GM12878 (cell line): ENCODE data around the gene LRRN2. TPM values are rescaled to one million over a fixed set of nuclear protein-coding genes. Genes with fewer than 3 reads are reported as not detected.

ENCODE experiments used
- ATAC-seq: fragments of 200-7000 bp; cut with Tn5 transposase; 3 replicates; pipeline ENCODE4 v1.9.1; 2020; ENCODE audit warnings: mild to moderate bottlenecking, moderate library complexity
- BruUV-seq: library from RNA; stranded (reverse); fragments of 400-500 nt; replicated peaks from 2 replicates; lab custom pipeline; 2021; lab: Mats Ljungman, UMichigan
- CTCF ChIA-PET: fragments of 300-600 bp; sonication (Branson Sonifier 250); formaldehyde crosslinking; extraction: SDS; loops from one replicate; lab custom pipeline; 2021; ENCODE audit warnings: inconsistent platforms; lab: Yijun Ruan, JAX
- POLR2A ChIA-PET: fragments of 350-600 bp; formaldehyde crosslinking; extraction: SDS; loops from one replicate; lab custom pipeline; 2021; ENCODE audit warnings: inconsistent platforms; lab: Charles Lee
- RAD21 ChIA-PET: fragments of 300-600 bp; sonication (Branson Sonifier 250); formaldehyde crosslinking; loops from one replicate; lab custom pipeline; 2023; ENCODE audit warnings: antibody characterized with exemption; ENCODE audit not compliant: unreplicated experiment; lab: Charles Lee
- SMC1A ChIA-PET: fragments of 300-600 bp; sonication (Branson Sonifier 250); formaldehyde crosslinking; loops from one replicate; lab custom pipeline; 2023; ENCODE audit not compliant: unreplicated experiment, uncharacterized antibody; lab: Charles Lee
- DNase-seq: peaks from one replicate; pipeline ENCODE4 v3.0.0-alpha.2; 2011; ENCODE audit warnings: low read depth, low spot score
- FAIRE-seq: peaks from 3 replicates; lab custom pipeline; 2011; peaks lifted over from hg19 to GRCh38; lab: Jason Lieb, UNC
- H2AFZ ChIP-seq: 2 replicates; pipeline ENCODE4 v1.6.0; 2011; ENCODE audit warnings: low read depth, low read length, control low read depth; ENCODE audit not compliant: control insufficient read depth
- H3K27ac ChIP-seq: 2 replicates; pipeline ENCODE4 v1.5.1; 2011; ENCODE audit warnings: control low read depth; ENCODE audit not compliant: control insufficient read depth, insufficient read depth
- H3K27me3 ChIP-seq, 2 experiments: replicated peaks in 1 of 2; 2 replicates each; pipeline versions ENCODE4 v1.6.0 to v1.6.1; 2011; ENCODE audit warnings: low read length in 1 of 2; ENCODE audit not compliant: control insufficient read depth in 2 of 2, insufficient read depth in 2 of 2
- H3K36me3 ChIP-seq, 2 experiments: 2 replicates each; pipeline ENCODE4 v1.5.1; 2011; ENCODE audit warnings: low read length in 1 of 2; ENCODE audit not compliant: control insufficient read depth in 2 of 2, insufficient read depth in 2 of 2
- H3K4me1 ChIP-seq: 2 replicates; pipeline ENCODE4 v1.6.1; 2011; ENCODE audit warnings: mild to moderate bottlenecking, low read length, moderate library complexity, mixed read lengths; ENCODE audit not compliant: control insufficient read depth, insufficient read depth
- H3K4me2 ChIP-seq: 2 replicates; pipeline ENCODE4 v1.6.0; 2011; ENCODE audit warnings: control low read depth; ENCODE audit not compliant: control insufficient read depth, insufficient read depth
- H3K4me3 ChIP-seq: fragments of 200-600 bp; sonication (generic); 2 replicates; pipeline ENCODE4 v1.5.1; 2016
- H3K79me2 ChIP-seq: 2 replicates; pipeline ENCODE4 v1.6.0; 2011; ENCODE audit warnings: low read length; ENCODE audit not compliant: control insufficient read depth, insufficient read depth
- H3K9ac ChIP-seq: 2 replicates; pipeline ENCODE4 v1.8.0; 2011; ENCODE audit warnings: low read length, control low read depth, mixed read lengths; ENCODE audit not compliant: control insufficient read depth, insufficient read depth
- H3K9me3 ChIP-seq: replicated peaks from 3 replicates; pipeline ENCODE4 v1.5.1; 2011; ENCODE audit warnings: mild to moderate bottlenecking, low read length; ENCODE audit not compliant: control insufficient read depth, insufficient read depth
- H4K20me1 ChIP-seq: 2 replicates; pipeline ENCODE4 v1.6.0; 2011; ENCODE audit not compliant: control insufficient read depth, insufficient read depth
- CHD1 ChIP-seq: IDR thresholded peaks from 2 replicates; pipeline ENCODE4 v1.6.1; 2012; ENCODE audit warnings: low read depth, low read length, improper control_type of control experiment
- ETV6 ChIP-seq, 2 experiments: fragments of 450-650 bp in 1 of 2; IDR thresholded peaks in 1 of 2; conservative IDR thresholded peaks in 1 of 2; 2 replicates each; pipeline ENCODE4 v1.6.1; 2014; ENCODE audit warnings: antibody characterized with exemption in 1 of 2, borderline replicate concordance in 1 of 2, low read depth in 1 of 2, mild to moderate bottlenecking in 1 of 2, moderate library complexity in 1 of 2
- JUNB ChIP-seq: IDR thresholded peaks from 2 replicates; pipeline ENCODE4 v1.6.1; 2016; ENCODE audit warnings: antibody characterized with exemption, mild to moderate bottlenecking
- KAT2A ChIP-seq: conservative IDR thresholded peaks from 2 replicates; pipeline ENCODE4 v1.6.1; 2011; ENCODE audit warnings: low read depth, low read length; ENCODE audit not compliant: control insufficient read depth
- MYC ChIP-seq: IDR thresholded peaks from 2 replicates; pipeline ENCODE4 v1.6.1; 2011; ENCODE audit warnings: mild to moderate bottlenecking, low read length, moderate library complexity, inconsistent platforms; ENCODE audit not compliant: insufficient read depth, insufficient replicate concordance, insufficient read length, severe bottlenecking
- NR2C2 ChIP-seq: IDR thresholded peaks from 2 replicates; pipeline ENCODE4 v1.6.1; 2011; ENCODE audit warnings: borderline replicate concordance, low read depth; ENCODE audit not compliant: control insufficient read depth, insufficient read length
- NR2F1 ChIP-seq: fragments of 450-650 bp; conservative IDR thresholded peaks from 2 replicates; pipeline ENCODE4 v1.6.1; 2017; ENCODE audit warnings: mild to moderate bottlenecking
- RCOR1 ChIP-seq: conservative IDR thresholded peaks from 2 replicates; pipeline ENCODE4 v1.6.1; 2012; ENCODE audit warnings: low read depth, low read length, improper control_type of control experiment
- RFX5 ChIP-seq: IDR thresholded peaks from 2 replicates; pipeline ENCODE4 v1.6.1; 2011; ENCODE audit warnings: low read depth, low read length, improper control_type of control experiment
- SMAD1 ChIP-seq: fragments of 450-650 bp; IDR thresholded peaks from 2 replicates; pipeline ENCODE4 v1.6.1; 2018; ENCODE audit warnings: mild to moderate bottlenecking, low read depth; ENCODE audit not compliant: partially characterized antibody
- SREBF1 ChIP-seq: IDR thresholded peaks from 2 replicates; pipeline ENCODE4 v1.6.1; 2012; ENCODE audit warnings: mild to moderate bottlenecking, low read length
- TCF12 ChIP-seq: IDR thresholded peaks from 2 replicates; pipeline ENCODE4 v1.6.1; 2011; ENCODE audit warnings: low read depth, mild to moderate bottlenecking, low read length
- ZNF217 ChIP-seq: fragments of 450-650 bp; IDR thresholded peaks from 2 replicates; pipeline ENCODE4 v1.6.1; 2017; ENCODE audit warnings: antibody characterized with exemption, mild to moderate bottlenecking
- ZZZ3 ChIP-seq: IDR thresholded peaks from 2 replicates; pipeline ENCODE4 v1.6.1; 2011; ENCODE audit warnings: low read depth; ENCODE audit not compliant: control insufficient read depth, insufficient read length
- WGBS: methylation state at CpG from one replicate; pipeline ENCODE4 v1.1.6; 2016; ENCODE audit warnings: low lambda C conversion rate; ENCODE audit not compliant: insufficient replicate concordance, insufficient coverage; ENCODE audit errors: missing lambda C conversion rate; 5-methylcytosine and 5-hydroxymethylcytosine counted together
- in situ Hi-C: fragments of 300-500 bp; cut with MboI; formaldehyde crosslinking; loops from 9 replicates; pipeline ENCODE4 v1.14.3; 2018; ENCODE audit warnings: mixed read lengths
- intact Hi-C: fragments of 100-400 bp; cut with micrococcal nuclease; formaldehyde crosslinking; loops from one replicate; pipeline ENCODE4 v1.14.2; 2022; ENCODE audit not compliant: unreplicated experiment
- polyA plus RNA-seq, 11 experiments: library from polyadenylated mRNA; depleted of rRNA in 4 of 11; unstranded in 6 of 11; stranded (reverse) in 5 of 11; fragments of >200 nt; fragmentation: Nextera tagmentation in 4 of 11; fragmentation: Illumina TruSeq in 1 of 11; extraction: Ambion mirVana in 4 of 11; extraction: Trizol in 1 of 11; gene quantifications; 1 replicate in 1 of 11; 2 replicates in 10 of 11; pipeline versions ENCODE4 v1.2.1 to v1.2.3, GENCODE V29; 2011 to 2016; ENCODE audit warnings: inconsistent platforms in 2 of 11, missing spikeins in 2 of 11, low read depth in 1 of 11
- total RNA-seq, 4 experiments: library from RNA; depleted of rRNA in 3 of 4; stranded (reverse); fragments of >200 nt in 3 of 4; fragmentation: Illumina TruSeq in 1 of 4; extraction: Trizol in 1 of 4; gene quantifications; 2 replicates each; pipeline versions ENCODE4 v1.2.1 to v1.2.3, GENCODE V29; 2013 to 2021
- TF ChIP-seq, protein P1 (sequence below): fragments of 450-650 bp; IDR thresholded peaks from 2 replicates; pipeline ENCODE4 v1.6.1; 2014; ENCODE audit warnings: mild to moderate bottlenecking
- TF ChIP-seq, protein P2 (sequence below): IDR thresholded peaks from 2 replicates; pipeline ENCODE4 v1.6.1; 2012; ENCODE audit warnings: low read length, inconsistent platforms

Gene LRRN2
- total and polyA plus RNA-seq, 10 of the 15 experiments (the other 5 are each of a cell fraction or from before 2014, with no cell fraction given): not detected

- Histone ChIP-seq H3K27me3 (peaks cover 0 to 2% of the 10 kb centered on the region in 2 experiments; a peak in 1 of 4 replicates), H3K36me3 (no peaks in the 10 kb centered on the region), H3K4me2 (no peak overlapping the region), H2AFZ (no peak overlapping the region), H3K4me3 (no peak overlapping the region), H3K27ac (no peak overlapping the region), H3K79me2 (no peaks in the 10 kb centered on the region), H4K20me1 (no peaks in the 10 kb centered on the region), H3K4me1 (no peaks in the 10 kb centered on the region), H3K9me3 (no peaks in the 10 kb centered on the region), H3K9ac (no peak overlapping the region)
- intact Hi-C loops (no loop called here), in situ Hi-C loops (no loop called here)
- RAD21 ChIA-PET: no interaction called here
- TF ChIP-seq SMAD1 (no peak), MYC (no peak)
- TF ChIP-seq, protein P1, sequence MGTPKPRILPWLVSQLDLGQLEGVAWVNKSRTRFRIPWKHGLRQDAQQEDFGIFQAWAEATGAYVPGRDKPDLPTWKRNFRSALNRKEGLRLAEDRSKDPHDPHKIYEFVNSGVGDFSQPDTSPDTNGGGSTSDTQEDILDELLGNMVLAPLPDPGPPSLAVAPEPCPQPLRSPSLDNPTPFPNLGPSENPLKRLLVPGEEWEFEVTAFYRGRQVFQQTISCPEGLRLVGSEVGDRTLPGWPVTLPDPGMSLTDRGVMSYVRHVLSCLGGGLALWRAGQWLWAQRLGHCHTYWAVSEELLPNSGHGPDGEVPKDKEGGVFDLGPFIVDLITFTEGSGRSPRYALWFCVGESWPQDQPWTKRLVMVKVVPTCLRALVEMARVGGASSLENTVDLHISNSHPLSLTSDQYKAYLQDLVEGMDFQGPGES: no peak
- POLR2A ChIA-PET: no interaction called here
- ATAC-seq (no peak), DNase-seq (no peak), FAIRE-seq (no peak)
- SMC1A ChIA-PET: no interaction called here
- BruUV-seq: no TSS peak
- WGBS: 18% methylated on average over 3 of the region's 3 CpGs
- CTCF ChIA-PET: interaction anchor here (0.6 to 1.0 kb wide), 2 partner anchors 27 to 917 kb away, joined by 3 read pairs; no protein-coding TSS in a partner anchor
Measured at GRCh38 chr1:204701229-204701628, 15.7 kb upstream of the LRRN2 start.

- no peak for FAIRE-seq
- DNase-seq: no peak
- Histone ChIP-seq H3K4me1 (no peaks in the 10 kb centered on the region), H3K27me3 (peaks cover 1 to 2% of the 10 kb centered on the region in 2 experiments; a peak in 2 of 4 replicates), H3K9me3 (no peaks in the 10 kb centered on the region), H4K20me1 (no peaks in the 10 kb centered on the region), H3K4me2 (no peak overlapping the region), H3K36me3 (no peaks in the 10 kb centered on the region), H2AFZ (no peak overlapping the region), H3K79me2 (no peaks in the 10 kb centered on the region), H3K4me3 (no peak overlapping the region), H3K27ac (no peak overlapping the region), H3K9ac (no peak overlapping the region)
- BruUV-seq: no TSS peak
- WGBS: 50% methylated on average over 5 of the region's 5 CpGs
- TF ChIP-seq, protein P2, sequence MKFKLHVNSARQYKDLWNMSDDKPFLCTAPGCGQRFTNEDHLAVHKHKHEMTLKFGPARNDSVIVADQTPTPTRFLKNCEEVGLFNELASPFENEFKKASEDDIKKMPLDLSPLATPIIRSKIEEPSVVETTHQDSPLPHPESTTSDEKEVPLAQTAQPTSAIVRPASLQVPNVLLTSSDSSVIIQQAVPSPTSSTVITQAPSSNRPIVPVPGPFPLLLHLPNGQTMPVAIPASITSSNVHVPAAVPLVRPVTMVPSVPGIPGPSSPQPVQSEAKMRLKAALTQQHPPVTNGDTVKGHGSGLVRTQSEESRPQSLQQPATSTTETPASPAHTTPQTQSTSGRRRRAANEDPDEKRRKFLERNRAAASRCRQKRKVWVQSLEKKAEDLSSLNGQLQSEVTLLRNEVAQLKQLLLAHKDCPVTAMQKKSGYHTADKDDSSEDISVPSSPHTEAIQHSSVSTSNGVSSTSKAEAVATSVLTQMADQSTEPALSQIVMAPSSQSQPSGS: no peak
- TF ChIP-seq RCOR1 (no peak), NR2F1 (no peak), TCF12 (no peak), ZZZ3 (no peak), RFX5 (no peak), NR2C2 (no peak), SREBF1 (no peak), ETV6 (conservative IDR thresholded peaks at IDR 0.05 in 1 of 2, IDR thresholded peaks at IDR 0.05 in 1 of 2; ENCODE audit: borderline replicate concordance in 1 of 2, low read depth in 1 of 2) (no peak), CHD1 (no peak), ZNF217 (no peak), JUNB (no peak), KAT2A (no peak)
- ATAC-seq: no peak
- ChIA-PET SMC1A (interaction anchor here (1.1 to 1.6 kb wide), 2 partner anchors 22 to 109 kb away, joined by 3 to 4 read pairs; no protein-coding TSS in a partner anchor), CTCF (interaction anchor here (0.7 to 2.6 kb wide), 3 partner anchors 66 to 109 kb away, joined by 3 to 10 read pairs (median 4); no protein-coding TSS in a partner anchor), POLR2A (no interaction called here), RAD21 (no interaction called here)
- in situ Hi-C loops (no loop called here), intact Hi-C loops (no loop called here)
Measured at GRCh38 chr1:204697893-204698292, 12.4 kb upstream of the LRRN2 start.
